PC-3 (cell line): Measurements from ENCODE around the gene ERRFI1. TPM values are rescaled to one million over a fixed set of nuclear protein-coding genes. Genes with fewer than 3 reads are reported as not detected.

Source experiments
- ATAC-seq: fragments of 200-7000 bp; cut with Tn5 transposase; 2 replicates; pipeline ENCODE4 v1.9.1; 2020; ENCODE audit warnings: mild to moderate bottlenecking, moderate library complexity
- BruUV-seq: library from RNA; stranded (reverse); fragments of 400-500 nt; replicated peaks from 2 replicates; lab custom pipeline; 2021; lab: Mats Ljungman, UMichigan
- CTCF ChIA-PET: fragments of 300-600 bp; sonication (Branson Sonifier 250); formaldehyde crosslinking; loops from one replicate; lab custom pipeline; 2022; ENCODE audit warnings: antibody characterized with exemption; lab: Charles Lee
- POLR2A ChIA-PET: fragments of 300-600 bp; sonication (Branson Sonifier 250); formaldehyde crosslinking; loops from one replicate; lab custom pipeline; 2022; ENCODE audit warnings: antibody characterized with exemption; ENCODE audit not compliant: unreplicated experiment; lab: Charles Lee
- DNase-seq: peaks from one replicate; pipeline ENCODE4 v3.0.0-alpha.2; 2015
- H2AFZ ChIP-seq: fragments of 300-600 bp; sonication (generic); 2 replicates; pipeline ENCODE4 v1.6.0; 2016; ENCODE audit warnings: antibody characterized with exemption, low read length
- H3F3A ChIP-seq: fragments of 300-600 bp; sonication (generic); one replicate; pipeline ENCODE4 v1.6.0; 2017; ENCODE audit warnings: antibody characterized with exemption, low read length, control low read depth, mild to moderate bottlenecking; ENCODE audit not compliant: unreplicated experiment
- H3K27ac ChIP-seq: fragments of 300-600 bp; sonication (generic); 2 replicates; pipeline ENCODE4 v1.5.1; 2016; ENCODE audit warnings: mild to moderate bottlenecking, low read length
- H3K27me3 ChIP-seq: fragments of 300-600 bp; sonication (generic); 2 replicates; pipeline ENCODE4 v1.6.1; 2016; ENCODE audit warnings: low read length, mixed read lengths
- H3K36me3 ChIP-seq: fragments of 300-600 bp; sonication (generic); 2 replicates; pipeline ENCODE4 v1.6.1; 2016; ENCODE audit warnings: low read depth, mixed run types, low read length, mixed read lengths
- H3K4me1 ChIP-seq: fragments of 300-600 bp; sonication (generic); 2 replicates; pipeline ENCODE4 v1.5.1; 2016; ENCODE audit warnings: low read length; ENCODE audit not compliant: insufficient read depth
- H3K4me2 ChIP-seq: fragments of 300-600 bp; sonication (generic); 2 replicates; pipeline ENCODE4 v1.6.0; 2016; ENCODE audit warnings: low read length
- H3K4me3 ChIP-seq: fragments of 300-600 bp; sonication (generic); 2 replicates; pipeline ENCODE4 v1.5.1; 2016; ENCODE audit warnings: mild to moderate bottlenecking, low read length, mixed read lengths
- H3K79me2 ChIP-seq: fragments of 300-600 bp; sonication (generic); 2 replicates; pipeline ENCODE4 v1.6.1; 2017; ENCODE audit warnings: low read length, mixed read lengths
- H3K9ac ChIP-seq: fragments of 300-600 bp; sonication (generic); 2 replicates; pipeline ENCODE4 v1.6.0; 2016; ENCODE audit warnings: mild to moderate bottlenecking, low read length
- H3K9me2 ChIP-seq: fragments of 300-600 bp; sonication (generic); replicated peaks from 2 replicates; pipeline ENCODE4 v1.6.1; 2016; ENCODE audit warnings: mixed run types, low read length, mixed read lengths
- H3K9me3 ChIP-seq: fragments of 300-600 bp; sonication (generic); 2 replicates; pipeline ENCODE4 v1.6.1; 2016; ENCODE audit warnings: low read length, mixed read lengths
- H4K20me1 ChIP-seq: fragments of 300-600 bp; sonication (generic); 2 replicates; pipeline ENCODE4 v1.6.1; 2016; ENCODE audit warnings: low read length, mixed read lengths
- EZH2 ChIP-seq: fragments of 300-600 bp; sonication (generic); IDR thresholded peaks from one replicate; pipeline ENCODE4 v1.6.1; 2017; ENCODE audit warnings: antibody characterized with exemption, mild to moderate bottlenecking, low read length; ENCODE audit not compliant: unreplicated experiment
- EZH2phosphoT487 ChIP-seq: fragments of 300-600 bp; sonication (generic); IDR thresholded peaks from 2 replicates; pipeline ENCODE4 v1.6.1; 2018; ENCODE audit warnings: mild to moderate bottlenecking, antibody characterized with exemption, low read length, borderline replicate concordance
- intact Hi-C: fragments of 100-400 bp; cut with micrococcal nuclease; formaldehyde crosslinking; loops from 2 replicates; pipeline ENCODE4 v1.9.0; 2023
- total RNA-seq: library from RNA; depleted of rRNA; stranded (reverse); fragments of >200 nt; gene quantifications from 2 replicates; pipeline ENCODE4 v1.2.3, GENCODE V29; 2014
- TF ChIP-seq, protein P1 (sequence below): fragments of 300-600 bp; sonication (generic); conservative IDR thresholded peaks from 2 replicates; pipeline ENCODE4 v1.5.1; 2017; ENCODE audit warnings: antibody characterized with exemption, low read depth, mild to moderate bottlenecking, low read length

Gene ERRFI1
- total RNA-seq, 1 experiment from 2014 or later = 218 TPM

- Histone ChIP-seq H3K4me2 (no peak overlapping the region), H3K27ac (no peak overlapping the region), H3K4me1 (no peaks in the 10 kb centered on the region), H3F3A (no peaks in the 10 kb centered on the region), H3K36me3 (peaks cover 8% of the 10 kb centered on the region), H3K79me2 (no peaks in the 10 kb centered on the region), H3K9ac (no peak overlapping the region), H3K9me2 (no peaks in the 10 kb centered on the region), H2AFZ (no peak overlapping the region), H3K9me3 (no peaks in the 10 kb centered on the region), H3K4me3 (no peak overlapping the region), H3K27me3 (no peaks in the 10 kb centered on the region), H4K20me1 (no peaks in the 10 kb centered on the region)
- intact Hi-C loops = no loop called here
- no peak for TF ChIP-seq EZH2phosphoT487
- no peak for TF ChIP-seq EZH2
- TF ChIP-seq, protein P1, sequence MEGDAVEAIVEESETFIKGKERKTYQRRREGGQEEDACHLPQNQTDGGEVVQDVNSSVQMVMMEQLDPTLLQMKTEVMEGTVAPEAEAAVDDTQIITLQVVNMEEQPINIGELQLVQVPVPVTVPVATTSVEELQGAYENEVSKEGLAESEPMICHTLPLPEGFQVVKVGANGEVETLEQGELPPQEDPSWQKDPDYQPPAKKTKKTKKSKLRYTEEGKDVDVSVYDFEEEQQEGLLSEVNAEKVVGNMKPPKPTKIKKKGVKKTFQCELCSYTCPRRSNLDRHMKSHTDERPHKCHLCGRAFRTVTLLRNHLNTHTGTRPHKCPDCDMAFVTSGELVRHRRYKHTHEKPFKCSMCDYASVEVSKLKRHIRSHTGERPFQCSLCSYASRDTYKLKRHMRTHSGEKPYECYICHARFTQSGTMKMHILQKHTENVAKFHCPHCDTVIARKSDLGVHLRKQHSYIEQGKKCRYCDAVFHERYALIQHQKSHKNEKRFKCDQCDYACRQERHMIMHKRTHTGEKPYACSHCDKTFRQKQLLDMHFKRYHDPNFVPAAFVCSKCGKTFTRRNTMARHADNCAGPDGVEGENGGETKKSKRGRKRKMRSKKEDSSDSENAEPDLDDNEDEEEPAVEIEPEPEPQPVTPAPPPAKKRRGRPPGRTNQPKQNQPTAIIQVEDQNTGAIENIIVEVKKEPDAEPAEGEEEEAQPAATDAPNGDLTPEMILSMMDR = no peak
- no peak for ATAC-seq
- ChIA-PET CTCF (no interaction called here), POLR2A (no interaction called here)
- no TSS peak for BruUV-seq
- DNase-seq = no peak
These were observed 34.3 kb downstream of the ERRFI1 start for GRCh38 chr1:7991504-7992440.

DNA sequence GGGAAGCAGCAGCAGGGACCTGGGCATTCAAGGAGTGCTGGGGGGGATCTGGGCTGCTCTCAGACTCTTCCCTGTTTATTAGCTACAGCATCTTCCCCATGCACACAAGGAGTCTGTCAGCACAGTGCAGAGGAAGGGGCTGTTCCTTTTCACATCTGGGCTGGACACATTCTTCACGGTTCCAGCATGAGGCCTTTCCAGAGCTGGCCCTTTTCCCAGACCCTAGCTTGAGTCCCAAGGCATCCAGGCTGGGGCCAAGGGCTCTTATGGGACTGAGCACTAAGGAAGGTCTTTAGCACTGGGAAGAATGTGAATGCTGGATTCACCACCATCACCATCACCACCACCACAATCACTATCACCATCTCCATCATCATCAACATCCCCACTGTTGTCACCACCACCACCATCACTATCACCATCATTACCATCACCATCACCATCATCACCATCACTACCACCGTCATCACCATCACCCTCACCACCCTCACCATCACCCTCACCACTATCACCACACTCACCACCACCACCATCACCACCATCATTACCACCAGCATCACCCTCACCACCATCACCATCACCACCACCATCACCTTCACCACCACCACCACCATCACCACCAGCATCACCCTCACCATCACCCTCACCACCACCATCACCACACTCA, 36.2 kb downstream of the ERRFI1 start:
- ChIA-PET POLR2A (interaction anchor here (0.7 kb wide), 1 partner anchor 51 kb away, joined by 4 read pairs; no protein-coding TSS in a partner anchor), CTCF (no interaction called here)
- H3K4me1 ChIP-seq = no peaks in the 10 kb centered on the region
- no peaks in the 10 kb centered on the region for H3K9me2 ChIP-seq
- no peak overlapping the region for H3K4me3 ChIP-seq
- no peak overlapping the region for H3K4me2 ChIP-seq
- no peaks in the 10 kb centered on the region for H3K9me3 ChIP-seq
- peaks cover 25% of the 10 kb centered on the region for H3K36me3 ChIP-seq
- no peak overlapping the region for H2AFZ ChIP-seq
- H3K27ac ChIP-seq = no peak overlapping the region
- H4K20me1 ChIP-seq = no peaks in the 10 kb centered on the region
- TF ChIP-seq EZH2 = no peak
- no peak for TF ChIP-seq EZH2phosphoT487
- TF ChIP-seq, protein P1 = no peak
- no TSS peak for BruUV-seq
- no peaks in the 10 kb centered on the region for H3K27me3 ChIP-seq
- no peaks in the 10 kb centered on the region for H3F3A ChIP-seq
- DNase-seq (no peak), ATAC-seq (no peak)
- H3K79me2 ChIP-seq = no peaks in the 10 kb centered on the region
- intact Hi-C loops = no loop called here
- no peak overlapping the region for H3K9ac ChIP-seq
